Neural progenitor cell (in vitro differentiated cells): ENCODE measurements around the gene SPEN.

Experiments
- EZH2 ChIP-seq: fragments of 200-600 bp; sonication (generic); IDR thresholded peaks from 2 replicates; pipeline ENCODE4 v1.6.1; 2017; ENCODE audit warnings: antibody characterized with exemption, mild to moderate bottlenecking, moderate library complexity
- TF ChIP-seq, protein P1 (sequence below): fragments of 200-600 bp; sonication (generic); IDR thresholded peaks from 2 replicates; pipeline ENCODE4 v1.5.1; 2017; ENCODE audit warnings: antibody characterized with exemption, mild to moderate bottlenecking

DNA sequence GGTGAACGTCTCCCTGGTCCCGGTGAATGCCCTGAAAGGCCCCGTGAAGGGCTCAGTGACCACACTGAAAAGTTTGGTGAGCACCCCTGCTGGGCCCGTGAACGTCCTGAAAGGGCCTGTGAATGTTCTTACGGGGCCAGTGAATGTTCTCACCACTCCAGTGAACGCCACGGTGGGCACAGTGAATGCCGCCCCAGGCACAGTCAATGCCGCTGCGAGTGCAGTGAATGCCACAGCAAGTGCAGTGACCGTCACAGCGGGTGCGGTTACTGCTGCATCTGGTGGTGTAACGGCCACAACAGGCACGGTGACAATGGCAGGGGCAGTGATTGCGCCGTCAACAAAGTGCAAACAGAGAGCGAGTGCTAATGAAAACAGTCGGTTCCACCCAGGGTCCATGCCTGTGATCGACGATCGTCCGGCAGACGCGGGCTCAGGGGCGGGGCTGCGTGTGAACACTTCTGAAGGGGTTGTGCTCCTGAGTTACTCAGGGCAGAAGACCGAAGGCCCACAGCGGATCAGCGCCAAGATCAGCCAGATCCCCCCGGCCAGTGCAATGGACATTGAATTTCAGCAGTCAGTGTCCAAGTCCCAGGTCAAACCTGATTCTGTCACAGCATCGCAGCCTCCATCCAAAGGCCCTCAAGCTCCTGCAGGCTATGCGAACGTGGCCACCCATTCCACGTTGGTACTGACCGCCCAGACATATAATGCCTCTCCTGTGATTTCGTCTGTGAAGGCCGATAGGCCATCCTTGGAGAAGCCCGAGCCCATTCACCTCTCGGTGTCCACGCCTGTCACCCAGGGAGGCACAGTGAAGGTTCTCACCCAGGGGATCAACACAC, 86.9 kb downstream of the SPEN start:
- TF ChIP-seq, protein P1, sequence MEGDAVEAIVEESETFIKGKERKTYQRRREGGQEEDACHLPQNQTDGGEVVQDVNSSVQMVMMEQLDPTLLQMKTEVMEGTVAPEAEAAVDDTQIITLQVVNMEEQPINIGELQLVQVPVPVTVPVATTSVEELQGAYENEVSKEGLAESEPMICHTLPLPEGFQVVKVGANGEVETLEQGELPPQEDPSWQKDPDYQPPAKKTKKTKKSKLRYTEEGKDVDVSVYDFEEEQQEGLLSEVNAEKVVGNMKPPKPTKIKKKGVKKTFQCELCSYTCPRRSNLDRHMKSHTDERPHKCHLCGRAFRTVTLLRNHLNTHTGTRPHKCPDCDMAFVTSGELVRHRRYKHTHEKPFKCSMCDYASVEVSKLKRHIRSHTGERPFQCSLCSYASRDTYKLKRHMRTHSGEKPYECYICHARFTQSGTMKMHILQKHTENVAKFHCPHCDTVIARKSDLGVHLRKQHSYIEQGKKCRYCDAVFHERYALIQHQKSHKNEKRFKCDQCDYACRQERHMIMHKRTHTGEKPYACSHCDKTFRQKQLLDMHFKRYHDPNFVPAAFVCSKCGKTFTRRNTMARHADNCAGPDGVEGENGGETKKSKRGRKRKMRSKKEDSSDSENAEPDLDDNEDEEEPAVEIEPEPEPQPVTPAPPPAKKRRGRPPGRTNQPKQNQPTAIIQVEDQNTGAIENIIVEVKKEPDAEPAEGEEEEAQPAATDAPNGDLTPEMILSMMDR, result no peak
- no peak for TF ChIP-seq EZH2
